Breast epithelium (tissue), 3 donors: ENCODE results near the gene EFTUD2.

ENCODE experiments used
- CTCF ChIP-seq, 3 donors: fragments of 450-650 bp; IDR thresholded peaks; one replicate each; pipeline ENCODE4 v1.5.1; 2016 to 2017; ENCODE audit warnings: antibody characterized with exemption in 3 of 3, mild to moderate bottlenecking in 3 of 3, moderate library complexity in 3 of 3
- POLR2A ChIP-seq: fragments of 450-650 bp; IDR thresholded peaks from one replicate; pipeline ENCODE4 v1.6.1; 2016; ENCODE audit warnings: antibody characterized with exemption, mild to moderate bottlenecking, moderate library complexity
- POLR2AphosphoS5 ChIP-seq, 3 donors: sonication (generic); formaldehyde crosslinking; IDR thresholded peaks; one replicate each; pipeline ENCODE4 v1.6.1; 2017; ENCODE audit warnings: antibody characterized with exemption in 3 of 3

- TF ChIP-seq CTCF (IDR thresholded peaks at IDR 0.05) (no peak), POLR2AphosphoS5 (IDR thresholded peaks at IDR 0.05) (no peak), POLR2A (no peak)
Observed at GRCh38 chr17:44887971-44888954, 11.0 kb downstream of the EFTUD2 start.
